ENCODE data around the gene FKBP1B.

DNA sequence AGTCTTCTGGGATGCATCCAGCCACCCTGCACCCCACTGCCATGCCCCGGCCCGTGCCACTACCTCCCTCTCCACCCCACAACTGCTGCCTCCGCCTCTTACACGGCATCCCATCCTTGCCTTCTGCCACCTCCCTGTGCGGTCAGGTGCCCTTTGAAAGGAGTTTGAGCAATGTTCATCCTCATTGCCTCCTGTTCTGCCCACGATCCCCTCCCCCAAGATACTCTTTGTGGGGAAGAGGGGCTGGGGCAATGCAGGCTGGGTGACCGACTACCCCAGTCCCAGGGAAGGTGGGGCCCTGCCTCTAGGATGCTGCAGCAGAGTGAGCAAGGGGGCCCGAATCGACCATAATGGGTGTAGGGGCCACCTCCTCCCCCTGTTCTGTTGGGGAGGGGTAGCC lies 31.3 kb upstream of the FKBP1B start:
- TF ChIP-seq, protein P1, sequence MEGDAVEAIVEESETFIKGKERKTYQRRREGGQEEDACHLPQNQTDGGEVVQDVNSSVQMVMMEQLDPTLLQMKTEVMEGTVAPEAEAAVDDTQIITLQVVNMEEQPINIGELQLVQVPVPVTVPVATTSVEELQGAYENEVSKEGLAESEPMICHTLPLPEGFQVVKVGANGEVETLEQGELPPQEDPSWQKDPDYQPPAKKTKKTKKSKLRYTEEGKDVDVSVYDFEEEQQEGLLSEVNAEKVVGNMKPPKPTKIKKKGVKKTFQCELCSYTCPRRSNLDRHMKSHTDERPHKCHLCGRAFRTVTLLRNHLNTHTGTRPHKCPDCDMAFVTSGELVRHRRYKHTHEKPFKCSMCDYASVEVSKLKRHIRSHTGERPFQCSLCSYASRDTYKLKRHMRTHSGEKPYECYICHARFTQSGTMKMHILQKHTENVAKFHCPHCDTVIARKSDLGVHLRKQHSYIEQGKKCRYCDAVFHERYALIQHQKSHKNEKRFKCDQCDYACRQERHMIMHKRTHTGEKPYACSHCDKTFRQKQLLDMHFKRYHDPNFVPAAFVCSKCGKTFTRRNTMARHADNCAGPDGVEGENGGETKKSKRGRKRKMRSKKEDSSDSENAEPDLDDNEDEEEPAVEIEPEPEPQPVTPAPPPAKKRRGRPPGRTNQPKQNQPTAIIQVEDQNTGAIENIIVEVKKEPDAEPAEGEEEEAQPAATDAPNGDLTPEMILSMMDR (conservative IDR thresholded peaks at IDR 0.05; ENCODE audit: low read depth, low read length), result no peak
- TF ChIP-seq EZH2 (IDR thresholded peaks at IDR 0.05; ENCODE audit: low read length, unreplicated experiment), result no peak
- no peak for TF ChIP-seq EZH2phosphoT487 (IDR thresholded peaks at IDR 0.05; ENCODE audit: borderline replicate concordance, low read length)

Measured in PC-3 (cell line).